ENCODE data around the gene MACF1. TPM values are rescaled to one million over a fixed set of nuclear protein-coding genes. Genes with fewer than 3 reads are reported as not detected.

MACF1 gene
- total RNA-seq, 4 donors from 2014 or later, result 230 to 378 (median 300) TPM

GRCh38 chr1:39301606-39302005, 97.1 kb downstream of the MACF1 start:
- no peak for DNase-seq (ENCODE audit: low spot score)
- no peak for ATAC-seq (ENCODE audit: low FRiP score)
- TF ChIP-seq CTCF (IDR thresholded peaks at IDR 0.05), result no peak

GRCh38 chr1:39305555-39305954, 101.1 kb downstream of the MACF1 start:
- no peak for TF ChIP-seq CTCF (IDR thresholded peaks at IDR 0.05)
- ATAC-seq (ENCODE audit: low FRiP score), result no peak
- DNase-seq (ENCODE audit: low spot score), result no peak

- DNase-seq (ENCODE audit: low spot score), result no peak
- no peak for TF ChIP-seq CTCF (IDR thresholded peaks at IDR 0.05)
- no peak for ATAC-seq (ENCODE audit: low FRiP score)
Observed at GRCh38 chr1:39310015-39310414, 105.5 kb downstream of the MACF1 start.

- DNase-seq (ENCODE audit: low spot score) (no peak), ATAC-seq (ENCODE audit: low FRiP score) (no peak)
- no peak for TF ChIP-seq CTCF (IDR thresholded peaks at IDR 0.05)
Observed at GRCh38 chr1:39310691-39311090, 106.2 kb downstream of the MACF1 start.

- TF ChIP-seq CTCF (IDR thresholded peaks at IDR 0.05), result no peak
- no peak for DNase-seq (ENCODE audit: low spot score)
- no peak for ATAC-seq (ENCODE audit: low FRiP score)
Observed at GRCh38 chr1:39317111-39317510, 112.6 kb downstream of the MACF1 start.

- TF ChIP-seq CTCF (IDR thresholded peaks at IDR 0.05), result no peak
- no peak for ATAC-seq (ENCODE audit: low FRiP score)
- DNase-seq (ENCODE audit: low spot score), result no peak
Observed at GRCh38 chr1:39317910-39318633, 113.6 kb downstream of the MACF1 start.

DNA sequence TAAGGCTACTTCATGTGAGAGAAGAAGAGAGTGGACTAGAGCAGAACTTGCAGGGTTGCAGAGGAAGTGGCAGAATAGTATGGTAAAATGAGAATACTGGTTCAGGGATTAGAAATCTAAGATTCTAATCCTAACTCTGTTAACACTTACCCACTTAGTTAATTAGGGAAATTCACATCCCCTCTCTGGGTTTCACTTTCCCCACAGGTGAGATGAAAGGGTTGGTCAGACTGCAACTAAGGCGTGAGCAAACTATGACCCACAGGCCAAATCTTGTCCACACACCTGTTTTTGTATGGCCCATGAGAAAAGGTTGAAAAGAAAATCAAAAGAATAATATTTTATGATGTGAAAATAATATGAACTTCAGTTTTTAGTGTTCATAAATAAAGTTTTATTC, 117.5 kb downstream of the MACF1 start:
- ATAC-seq (ENCODE audit: low FRiP score) (no peak), DNase-seq (ENCODE audit: low spot score) (no peak)
- TF ChIP-seq CTCF (IDR thresholded peaks at IDR 0.05), result no peak
